Esophagus squamous epithelium (tissue), 5 donors: Measurements from ENCODE around the gene TMEM245. TPM values are rescaled to one million over a fixed set of nuclear protein-coding genes. Genes with fewer than 3 reads are reported as not detected.

Experiments used
- DNase-seq: peaks from one replicate; lab custom pipeline; 2025; lab: John Stamatoyannopoulos, UW
- H3K27ac ChIP-seq, 4 donors: fragments of 200-600 bp; sonication (generic); one replicate each; pipeline ENCODE4 v1.5.1; 2016 to 2019; ENCODE audit warnings: mild to moderate bottlenecking in 1 of 4
- H3K27me3 ChIP-seq, 4 donors: fragments of 200-600 bp; sonication (generic); 1 replicate in 3 of 4; 2 replicates in 1 of 4; pipeline versions ENCODE4 v1.5.1 to v1.6.0; 2017 to 2021; ENCODE audit warnings: antibody characterized with exemption in 1 of 4
- H3K36me3 ChIP-seq, 3 donors: fragments of 200-600 bp; sonication (generic); one replicate each; pipeline ENCODE4 v1.5.1; 2016 to 2019
- H3K4me1 ChIP-seq, 3 donors: fragments of 200-600 bp; sonication (generic); one replicate each; pipeline ENCODE4 v1.5.1; 2017 to 2019
- H3K4me3 ChIP-seq, 4 donors: fragments of 200-600 bp; sonication (generic); 1 replicate in 3 of 4; 2 replicates in 1 of 4; pipeline ENCODE4 v1.5.1; 2016 to 2019; ENCODE audit warnings: mild to moderate bottlenecking in 2 of 4, moderate library complexity in 1 of 4
- H3K9me3 ChIP-seq, 3 donors: fragments of 200-600 bp; sonication (generic); one replicate each; pipeline ENCODE4 v1.5.1; 2016 to 2019
- CTCF ChIP-seq, 6 experiments: fragments of 450-650 bp in 4 of 6; fragments of 200-600 bp in 2 of 6; sonication (generic) in 2 of 6; IDR thresholded peaks; one replicate each; pipeline ENCODE4 v1.5.1; 2016 to 2019; ENCODE audit warnings: antibody characterized with exemption in 6 of 6, mild to moderate bottlenecking in 4 of 6, moderate library complexity in 4 of 6
- POLR2A ChIP-seq, 4 donors: fragments of 450-650 bp; IDR thresholded peaks; one replicate each; pipeline ENCODE4 v1.6.1; 2017; ENCODE audit warnings: antibody characterized with exemption in 4 of 4, mild to moderate bottlenecking in 4 of 4, moderate library complexity in 3 of 4
- WGBS, 2 donors: methylation state at CpG; one replicate each; pipeline ENCODE4 v1.1.5; 2018; 5-methylcytosine and 5-hydroxymethylcytosine counted together
- intact Hi-C: fragments of 100-400 bp; cut with DNase I; formaldehyde crosslinking; loops from one replicate; pipeline ENCODE4 v1.15.0; 2022
- total RNA-seq, 4 donors: library from RNA; depleted of rRNA; stranded (reverse); fragments of >200 nt; gene quantifications; one replicate each; pipeline ENCODE4 v1.1.0, GENCODE V29; 2016
- donor health status: DM: yes; HTN: yes; CAD: no.

The TMEM245 gene
- total RNA-seq, 4 donors from 2014 or later: 12.5 to 45.4 (median 25.9) TPM

GRCh38 chr9:109107402-109108240 is 12.1 kb downstream of the TMEM245 start:
- intact Hi-C loops: no loop called here
- TF ChIP-seq CTCF (IDR thresholded peaks at IDR 0.05) (no peak), POLR2A (IDR thresholded peaks at IDR 0.05) (no peak)

GRCh38 chr9:109101810-109102209 is 17.9 kb downstream of the TMEM245 start:
- peaks cover 38 to 67% (median 49%) of the 10 kb centered on the region in 3 donors for H3K4me1 ChIP-seq
- H3K4me3 ChIP-seq: peak overlapping the region in 1 of 4 donors; percentile 8
- 6 to 13% methylated on average over 3 of the region's 3 CpGs for WGBS, 2 donors
- H3K27me3 ChIP-seq: no peaks in the 10 kb centered on the region
- TF ChIP-seq CTCF (IDR thresholded peaks at IDR 0.05) (no peak), POLR2A (IDR thresholded peaks at IDR 0.05) (no peak)
- H3K27ac ChIP-seq: peak overlapping the region; percentile 29 to 81 (median 73)
- no peak for DNase-seq
- intact Hi-C loops: no loop called here
- peaks cover 0 to 30% (median 0%) of the 10 kb centered on the region in 3 donors for H3K36me3 ChIP-seq
- H3K9me3 ChIP-seq: no peaks in the 10 kb centered on the region

More at GRCh38 chr9:109107402-109108240, 12.1 kb downstream of the TMEM245 start:
- no peak for DNase-seq
- Histone ChIP-seq H3K4me3 (no peak overlapping the region), H3K9me3 (no peaks in the 10 kb centered on the region), H3K27me3 (no peaks in the 10 kb centered on the region), H3K27ac (peak overlapping the region in 3 of 4 donors; percentile 70 to 81 (median 79)), H3K36me3 (peaks cover 0 to 30% (median 0%) of the 10 kb centered on the region in 3 donors), H3K4me1 (peaks cover 0 to 66% (median 34%) of the 10 kb centered on the region in 3 donors)
- WGBS, 2 donors: 29 to 32% methylated on average over 4 of the region's 4 CpGs

GRCh38 chr9:109101202-109101595 is 18.5 kb downstream of the TMEM245 start:
- Histone ChIP-seq H3K27me3 (no peaks in the 10 kb centered on the region), H3K27ac (peak overlapping the region in 3 of 4 donors; percentile 29 to 81 (median 78)), H3K36me3 (peaks cover 0 to 30% (median 0%) of the 10 kb centered on the region in 3 donors), H3K9me3 (no peaks in the 10 kb centered on the region), H3K4me1 (peaks cover 38 to 68% (median 49%) of the 10 kb centered on the region in 3 donors), H3K4me3 (no peak overlapping the region)
- DNase-seq: no peak
- no peak for TF ChIP-seq POLR2A (IDR thresholded peaks at IDR 0.05)
- TF ChIP-seq CTCF (IDR thresholded peaks at IDR 0.05): no peak
- intact Hi-C loops: no loop called here
- 30 to 47% methylated on average over 3 of the region's 3 CpGs for WGBS, 2 donors

- DNase-seq: no peak
- H3K27ac ChIP-seq: peak overlapping the region in 3 of 4 donors; percentile 29 to 81 (median 78)
- H3K36me3 ChIP-seq: peaks cover 0 to 31% (median 0%) of the 10 kb centered on the region in 3 donors
- no peaks in the 10 kb centered on the region for H3K9me3 ChIP-seq
- TF ChIP-seq POLR2A (IDR thresholded peaks at IDR 0.05) (no peak), CTCF (IDR thresholded peaks at IDR 0.05) (no peak)
- 71 to 90% methylated on average over 3 of the region's 3 CpGs for WGBS, 2 donors
- intact Hi-C loops: no loop called here
- H3K4me3 ChIP-seq: no peak overlapping the region
- no peaks in the 10 kb centered on the region for H3K27me3 ChIP-seq
- peaks cover 38 to 73% (median 49%) of the 10 kb centered on the region in 3 donors for H3K4me1 ChIP-seq
These were observed 19.1 kb downstream of the TMEM245 start for GRCh38 chr9:109100543-109101201.

- WGBS, 2 donors: 25% methylated on average over 2 of the region's 2 CpGs
- no peak for TF ChIP-seq CTCF (IDR thresholded peaks at IDR 0.05)
- no peak for TF ChIP-seq POLR2A (IDR thresholded peaks at IDR 0.05)
- Histone ChIP-seq H3K4me3 (no peak overlapping the region), H3K4me1 (peaks cover 41 to 73% (median 49%) of the 10 kb centered on the region in 3 donors), H3K27ac (peak overlapping the region; percentile 12 to 81 (median 78)), H3K27me3 (no peaks in the 10 kb centered on the region), H3K9me3 (no peaks in the 10 kb centered on the region), H3K36me3 (peaks cover 0 to 28% (median 0%) of the 10 kb centered on the region in 3 donors)
- no peak for DNase-seq
- intact Hi-C loops: no loop called here
These were observed 20.8 kb downstream of the TMEM245 start for GRCh38 chr9:109098960-109099308.
